C1 segment of cervical spinal cord (tissue), 14 donors: Measurements from ENCODE around the gene TTYH3.

Experiments
- DNase-seq, 14 donors: peaks; one replicate each; lab custom pipeline; 2025; lab: John Stamatoyannopoulos, UW

Gene TTYH3

GRCh38 chr7:2616387-2617324, 15.1 kb upstream of the TTYH3 start:
- DNase-seq = peak in 8 of 14 donors; percentile 24 to 75 (median 54)

GRCh38 chr7:2617325-2617905, 14.4 kb upstream of the TTYH3 start:
- DNase-seq = peak in 2 of 14 donors; percentile 28 to 71

DNA sequence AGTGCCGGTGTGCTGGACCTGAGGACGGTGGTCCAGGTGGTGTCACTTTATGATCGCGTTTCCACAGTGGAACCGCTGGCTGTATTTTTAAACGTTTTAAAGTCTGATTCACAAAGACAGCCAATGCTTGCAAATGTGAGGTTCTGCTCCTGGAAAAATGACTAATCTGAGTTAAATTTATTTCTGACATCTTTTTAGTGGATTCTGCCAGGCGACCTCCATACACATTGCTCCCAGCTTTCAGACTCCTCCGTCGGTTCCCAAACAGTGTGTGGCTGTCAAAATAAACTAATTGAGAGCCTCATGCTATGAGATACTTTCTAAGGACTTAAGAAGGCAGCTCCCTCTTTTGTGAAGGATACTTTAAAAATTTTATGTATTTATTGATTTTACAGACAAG, 12.7 kb upstream of the TTYH3 start:
- no peak for DNase-seq

GRCh38 chr7:2621061-2621828, 10.5 kb upstream of the TTYH3 start:
- peak in 4 of 14 donors; percentile 23 to 32 (median 30) for DNase-seq

DNA sequence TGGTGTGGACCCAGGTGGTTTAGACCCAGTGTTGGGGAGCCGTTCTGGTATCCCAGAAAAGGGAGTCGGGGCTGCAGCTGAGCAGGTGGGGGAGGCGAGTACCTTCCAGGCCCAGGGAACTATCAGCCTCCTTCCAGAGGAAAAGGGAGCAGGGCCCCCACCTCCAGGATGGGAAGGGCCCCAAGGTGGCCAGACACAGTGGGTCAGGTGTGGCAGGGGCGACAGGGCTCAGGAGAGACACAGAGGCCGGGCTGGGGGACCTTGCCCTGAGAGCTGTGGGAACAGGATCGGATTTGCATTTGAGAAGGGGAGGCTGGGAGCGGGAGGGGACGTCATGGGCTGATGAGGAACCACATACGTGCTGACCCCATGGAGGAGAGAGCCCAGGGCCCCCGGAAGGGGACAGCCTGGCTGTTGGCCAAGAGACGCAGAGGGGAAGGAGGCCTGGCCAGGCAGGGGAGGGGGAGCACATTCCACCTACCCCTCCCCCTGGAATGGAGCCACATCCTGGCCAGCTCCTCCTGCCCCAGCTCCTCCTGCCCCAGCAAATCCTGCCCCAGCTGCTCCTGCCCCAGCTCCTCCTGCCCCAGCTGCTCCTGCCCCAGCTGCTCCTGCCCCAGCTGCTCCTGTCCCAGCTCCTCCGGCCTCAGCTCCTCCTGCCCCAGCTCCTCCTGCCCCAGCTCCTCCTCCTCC, 9.7 kb upstream of the TTYH3 start:
- peak in 1 of 14 donors; percentile 21 for DNase-seq

- DNase-seq = no peak
Observed at GRCh38 chr7:2622869-2623697, 8.7 kb upstream of the TTYH3 start.

GRCh38 chr7:2623698-2624014, 8.1 kb upstream of the TTYH3 start:
- DNase-seq = no peak

DNA sequence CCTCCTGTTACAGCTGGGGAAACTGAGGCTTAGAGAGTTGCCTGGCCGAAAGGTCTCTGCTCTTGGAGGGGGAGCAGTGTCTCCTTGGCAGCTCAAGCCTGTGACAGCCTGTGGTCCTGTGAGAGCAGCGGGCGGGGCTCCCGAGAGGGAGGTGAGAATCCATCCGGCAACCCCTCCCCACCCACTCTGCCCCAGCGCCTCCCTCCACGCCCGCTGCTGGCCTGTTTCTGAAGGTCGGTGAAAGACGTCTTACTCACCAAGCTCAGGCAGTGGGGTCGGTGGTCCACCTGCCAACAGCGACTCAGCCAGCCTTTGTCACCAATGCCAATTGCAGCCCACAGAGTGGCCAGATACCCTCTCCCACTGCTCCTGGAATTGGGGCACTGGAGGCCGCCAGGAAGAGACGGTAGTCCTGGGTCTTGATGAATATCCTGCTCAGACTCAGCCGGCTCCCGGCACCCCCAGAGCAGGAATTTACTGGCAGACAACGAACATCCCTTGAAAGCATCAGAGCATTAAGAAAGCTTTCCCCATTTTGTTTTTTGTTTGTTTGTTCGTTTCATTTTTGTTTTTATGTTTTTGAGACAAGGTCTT, 7.4 kb upstream of the TTYH3 start:
- DNase-seq = peak in 1 of 14 donors; percentile 68

DNA sequence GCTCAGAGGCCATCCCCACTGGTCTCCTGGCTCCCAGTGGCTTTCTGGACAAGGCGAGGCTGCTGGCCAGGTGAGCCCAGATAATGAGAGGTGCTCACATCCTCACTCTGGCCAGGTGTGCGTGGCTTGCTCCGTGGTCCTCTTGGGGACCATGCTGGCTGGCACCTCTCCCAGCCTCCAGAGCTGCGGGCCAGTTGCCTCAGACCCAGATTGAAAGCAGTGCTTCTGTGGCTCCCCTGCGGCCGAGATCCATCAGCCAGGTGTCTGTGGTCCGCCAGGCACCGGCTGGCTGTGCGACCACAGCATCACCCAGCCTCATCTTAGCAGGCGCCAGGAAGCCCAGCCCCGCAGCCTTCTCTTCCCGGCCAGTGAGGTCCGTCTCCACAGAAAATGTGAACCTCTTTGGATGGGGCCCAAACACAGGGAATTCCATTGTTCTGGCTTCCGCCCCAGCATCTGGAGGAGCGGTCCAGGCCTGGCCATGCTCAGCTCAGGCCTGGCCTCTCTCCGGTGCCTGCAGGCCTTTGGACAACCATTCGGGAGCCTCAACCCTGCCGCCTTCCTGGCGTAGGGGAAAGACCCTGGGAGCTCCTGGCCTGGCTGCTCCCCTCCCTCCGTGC, 5.2 kb upstream of the TTYH3 start:
- DNase-seq = no peak

DNA sequence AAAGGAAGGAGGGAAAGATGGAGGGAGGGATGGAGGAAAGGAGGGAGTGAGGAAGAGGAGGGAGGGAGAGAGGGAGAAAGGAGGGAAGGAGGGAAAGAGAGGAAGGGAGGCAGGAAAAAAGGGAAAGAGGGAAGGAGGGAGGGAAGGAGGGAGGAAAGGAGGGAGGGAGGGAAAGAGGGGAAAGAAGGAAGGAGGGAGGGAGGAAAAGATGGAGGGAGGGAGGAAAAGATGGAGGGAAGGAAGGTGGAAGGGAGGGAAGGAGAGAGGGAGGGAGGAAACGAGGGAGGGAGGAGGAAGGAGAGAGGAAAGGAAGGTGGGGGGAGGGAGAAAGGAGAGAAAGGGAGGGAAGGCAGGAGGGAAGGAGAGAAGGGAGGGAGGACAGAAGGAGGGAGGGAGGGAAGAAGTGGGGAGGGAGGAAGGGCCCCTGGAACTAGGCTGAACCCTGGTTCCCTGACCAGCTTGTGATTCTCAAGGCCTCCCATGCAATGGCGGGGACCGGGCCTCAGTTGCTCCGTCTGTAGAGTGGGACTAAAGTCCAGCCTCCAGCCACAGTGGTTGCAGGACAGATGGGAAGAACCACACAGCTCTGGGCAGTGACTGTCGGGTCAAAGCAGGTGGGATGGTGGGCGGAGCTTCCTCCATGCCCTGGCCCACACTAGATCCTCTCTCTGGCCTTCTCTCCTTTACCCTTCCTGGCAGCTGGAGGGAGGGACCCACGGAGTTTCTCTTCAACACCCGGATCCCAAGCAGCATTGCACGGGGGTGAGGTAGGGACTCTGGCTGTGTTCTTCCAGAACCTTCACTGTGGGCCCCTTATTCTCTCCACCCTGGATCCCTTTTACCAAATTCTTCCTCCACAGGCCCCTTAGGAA, 4.3 kb upstream of the TTYH3 start:
- DNase-seq = no peak

DNA sequence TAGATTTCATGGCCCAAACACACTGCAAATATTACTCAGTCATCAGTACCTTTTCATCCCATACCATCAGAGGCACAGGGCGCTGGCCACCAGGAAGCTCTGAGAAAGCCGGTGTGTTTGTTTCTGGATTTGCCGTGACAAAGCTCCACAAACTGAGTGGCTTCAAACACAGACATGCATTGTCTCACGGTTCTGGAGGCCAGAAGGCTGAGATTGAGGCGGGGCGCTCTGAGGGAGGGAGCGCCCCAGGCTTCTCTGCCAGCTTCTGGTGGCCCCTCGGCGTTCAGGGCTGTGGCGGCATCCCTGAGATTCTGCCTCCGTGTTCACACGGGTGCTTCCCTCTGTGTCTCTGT, 3.7 kb upstream of the TTYH3 start:
- peak in 2 of 14 donors; percentile 17 to 20 for DNase-seq

- DNase-seq = no peak
Observed at GRCh38 chr7:2628891-2629290, 2.9 kb upstream of the TTYH3 start.

DNA sequence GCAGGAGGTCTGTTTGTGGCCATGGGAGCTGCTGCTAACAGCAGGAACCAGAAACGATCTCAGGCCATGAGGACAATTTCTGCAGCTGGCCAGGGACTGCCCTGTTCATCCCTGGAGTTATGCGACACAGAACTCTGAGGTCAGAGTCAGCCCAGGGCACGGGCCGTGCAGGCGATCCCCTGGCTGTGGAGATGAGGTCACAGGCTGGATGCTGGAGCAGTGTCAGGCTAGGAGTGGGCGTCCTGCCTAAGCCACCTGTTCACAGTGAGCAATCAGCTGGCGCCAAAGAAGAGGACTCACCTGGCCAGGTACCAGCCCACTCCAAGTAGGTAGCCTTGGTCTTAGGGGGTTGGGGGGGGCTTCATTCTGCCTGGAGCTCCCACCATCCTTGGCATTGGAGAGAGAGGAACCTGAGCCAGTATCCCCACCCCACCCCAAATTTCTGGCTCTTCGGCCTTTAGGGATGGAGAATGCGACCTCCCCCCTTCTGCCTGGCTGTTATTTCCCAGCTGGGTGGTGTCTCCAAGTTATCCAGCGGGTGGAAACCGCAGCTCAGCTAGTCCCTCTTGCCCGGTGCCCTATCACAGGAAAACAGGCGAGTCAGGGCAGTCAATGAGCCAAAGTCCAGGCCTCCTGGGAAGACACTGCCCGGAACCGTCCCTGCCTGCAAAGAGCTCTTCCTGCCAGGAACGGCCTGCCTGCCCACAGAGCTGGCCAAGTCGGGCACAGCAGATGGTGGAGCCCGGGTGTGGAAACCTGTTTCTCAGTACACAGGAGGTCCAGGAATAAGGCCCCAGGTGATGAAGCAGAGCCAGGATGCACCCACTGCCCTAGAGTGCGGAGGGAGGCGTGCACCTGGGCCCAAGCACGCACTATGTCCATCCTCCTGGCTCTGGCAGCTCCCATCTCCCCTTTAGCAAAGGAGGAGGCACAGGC, 1.8 kb upstream of the TTYH3 start:
- peak in 6 of 14 donors; percentile 19 to 96 (median 46) for DNase-seq

DNA sequence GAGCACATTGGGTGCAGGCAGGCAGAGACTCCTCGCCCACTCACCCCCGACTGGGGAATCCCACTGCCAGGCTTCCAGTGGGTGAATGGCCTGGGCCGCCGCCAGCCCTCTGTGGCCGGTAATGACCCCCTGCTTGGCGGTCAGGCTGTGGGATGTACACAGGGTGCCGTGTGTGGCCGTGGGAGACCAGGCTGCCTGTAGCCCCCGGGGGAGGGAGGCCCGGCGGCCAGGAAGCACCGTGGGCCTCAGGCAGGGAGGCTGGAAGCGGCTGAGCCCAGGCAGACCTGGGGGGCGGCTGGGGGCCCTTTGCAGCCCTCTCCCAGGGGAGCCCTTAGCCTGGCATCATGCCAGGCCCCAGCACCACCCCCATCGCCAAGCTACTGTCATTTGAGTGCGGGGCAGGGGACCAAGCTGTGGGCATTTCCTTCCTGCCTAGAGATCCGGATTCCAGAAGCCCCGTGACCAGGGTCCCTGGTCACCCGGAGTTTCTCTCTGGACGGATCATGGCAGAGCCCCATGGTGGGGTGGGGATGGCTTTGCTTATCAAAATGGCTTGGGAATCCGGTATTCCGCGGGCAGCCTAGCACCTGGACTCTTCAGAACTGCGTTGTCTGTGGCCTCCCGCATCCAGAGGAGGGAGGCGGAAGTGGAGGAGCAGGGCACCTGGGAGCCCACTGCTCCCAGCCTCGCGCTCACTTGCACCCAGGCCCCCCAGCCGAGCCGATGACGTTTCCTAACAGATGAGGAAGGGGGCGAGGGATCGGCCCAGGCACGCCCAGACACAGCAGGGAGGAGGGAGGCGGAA, 1.1 kb downstream of the TTYH3 start:
- DNase-seq = peak in 7 of 14 donors; percentile 47 to 71 (median 65)

DNA sequence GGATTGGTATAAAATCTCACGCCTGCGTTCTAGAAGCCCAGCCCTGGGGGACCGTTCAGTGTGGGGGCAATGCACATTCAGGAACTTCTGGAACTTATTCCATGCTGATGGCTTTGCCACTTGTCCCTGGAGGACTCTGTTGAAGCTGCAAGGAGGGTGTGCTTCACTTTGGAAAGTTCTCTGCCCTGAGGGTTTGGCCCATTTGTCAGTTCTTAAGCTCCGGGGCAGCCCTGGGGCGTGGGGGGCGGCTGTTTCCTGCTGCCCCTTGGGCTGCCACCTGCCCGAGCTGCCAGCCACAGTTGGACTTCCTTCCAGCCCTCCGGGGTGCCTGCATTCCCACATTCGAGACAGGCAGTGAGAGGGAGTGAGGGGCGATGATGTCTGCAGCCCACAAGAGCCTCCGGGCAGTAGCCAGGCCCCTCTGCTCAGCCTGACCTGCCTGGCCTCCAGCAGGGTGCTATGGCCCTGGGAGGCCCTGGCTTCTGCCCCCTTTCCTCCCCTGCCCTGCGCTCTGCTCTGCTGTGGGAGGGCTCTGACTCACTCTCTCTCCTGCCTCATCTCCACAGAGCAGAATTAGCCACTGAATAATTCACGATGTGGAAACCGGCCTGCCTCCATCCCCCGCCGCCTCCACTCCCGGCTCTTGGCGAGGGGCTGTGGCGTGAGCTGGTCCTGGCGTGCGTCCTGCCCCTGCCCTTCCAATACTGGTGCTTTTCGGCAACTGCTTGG, 1.9 kb downstream of the TTYH3 start:
- peak in 9 of 14 donors; percentile 31 to 83 (median 50) for DNase-seq
